Measurements from ENCODE around the gene RNF213.
"Not testable (repeated sequence)": the region's sequence is repeated elsewhere in the genome, so short reads cannot be mapped to it uniquely, and the experiment has no call there.

- not testable (repeated sequence) for TF ChIP-seq CTCF (IDR thresholded peaks at IDR 0.05; ENCODE audit: low read depth, low read length, missing input control); FOXA1 (IDR thresholded peaks at IDR 0.05); EGR1 (IDR thresholded peaks at IDR 0.05; ENCODE audit: low read depth in 2 of 2); YY1 (IDR thresholded peaks at IDR 0.05); MAX (IDR thresholded peaks at IDR 0.05); SP1 (IDR thresholded peaks at IDR 0.05); TAF1 (conservative IDR thresholded peaks at IDR 0.05); REST (IDR thresholded peaks at IDR 0.05)
- TF ChIP-seq ATF3 (IDR thresholded peaks at IDR 0.05), result peak; percentile 34
Observed at GRCh38 chr17:80330938-80331337, 70.3 kb downstream of the RNF213 start.

Data from liver (tissue), 3 donors.